Colonic mucosa (tissue), 4 donors: ENCODE results near the gene MTOR. TPM values are rescaled to one million over a fixed set of nuclear protein-coding genes. Genes with fewer than 3 reads are reported as not detected.

ENCODE experiments used
- DNase-seq: peaks from one replicate; pipeline ENCODE4 v3.0.0-alpha.2; 2020
- H3K27ac ChIP-seq: fragments of 200-600 bp; one replicate; pipeline ENCODE4 v1.8.0; 2021
- H3K27me3 ChIP-seq: fragments of 200-600 bp; one replicate; pipeline ENCODE4 v1.8.0; 2021
- H3K36me3 ChIP-seq: fragments of 200-600 bp; one replicate; pipeline ENCODE4 v1.8.0; 2021
- H3K4me1 ChIP-seq: fragments of 200-600 bp; one replicate; pipeline ENCODE4 v1.8.0; 2021; ENCODE audit warnings: mild to moderate bottlenecking
- H3K4me3 ChIP-seq: fragments of 200-600 bp; one replicate; pipeline ENCODE4 v1.8.0; 2021
- H3K9ac ChIP-seq, 2 donors: one replicate each; pipeline ENCODE4 v1.7.0; 2013; ENCODE audit warnings: control low read depth in 2 of 2, low read depth in 2 of 2, low read length in 2 of 2
- H3K9me3 ChIP-seq: fragments of 200-600 bp; one replicate; pipeline ENCODE4 v1.8.0; 2021
- intact Hi-C: fragments of 100-400 bp; cut with DNase I; formaldehyde crosslinking; loops from one replicate; pipeline ENCODE4 v1.14.1; 2022
- total RNA-seq, 2 donors: library from RNA; stranded (reverse); fragmentation: NEBNext Ultra II Directional in 1 of 2; extraction: Animal tissue kit (Norgen Biotek cat#: 25700) in 1 of 2; gene quantifications; one replicate each; pipeline ENCODE4 v1.2.1, GENCODE V29; 2021
- TF ChIP-seq, protein P1 (sequence below): fragments of 200-600 bp; IDR thresholded peaks from one replicate; pipeline ENCODE4 v1.8.0; 2022; ENCODE audit warnings: antibody characterized with exemption, mild to moderate bottlenecking
- donor health status: healthy.
- donor health status: DM: no; HTN: no; CAD: no.
- donor health status: DM: no; HTN: no; CAD: no.

The MTOR gene
- total RNA-seq, 2 donors from 2014 or later = 29.9 to 50.2 TPM

DNA sequence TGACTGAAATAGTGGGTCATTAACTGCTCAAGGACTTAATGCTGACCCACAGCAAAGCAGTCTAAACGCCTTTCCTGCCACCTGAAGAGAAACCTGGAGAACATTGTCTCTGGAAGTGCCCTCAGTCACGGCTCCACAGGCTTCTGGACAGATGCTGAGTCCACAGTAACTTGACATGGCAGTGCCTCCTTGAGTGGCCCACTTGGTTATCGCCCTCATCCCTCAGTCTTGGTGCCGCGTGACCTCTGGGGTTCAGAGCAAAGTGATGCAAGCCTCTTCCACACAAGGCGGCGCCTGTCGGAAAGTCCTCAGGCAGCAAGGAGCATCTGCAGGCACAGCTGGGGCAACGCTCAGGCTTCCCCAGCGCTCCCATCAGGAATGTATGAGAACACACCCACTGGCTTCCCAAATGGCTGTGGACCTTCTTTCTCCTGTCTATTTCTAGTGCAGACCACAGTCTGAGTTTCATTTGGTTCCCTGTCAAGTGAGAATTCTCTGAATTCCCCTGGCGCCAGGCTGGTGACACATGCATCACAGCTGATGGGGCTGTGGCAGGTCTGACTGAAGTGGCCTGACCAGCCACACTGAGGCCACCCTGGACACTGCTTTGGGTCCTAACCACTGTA, 86.2 kb downstream of the MTOR start:
- Histone ChIP-seq H3K9me3 (no peaks in the 10 kb centered on the region), H3K4me1 (no peaks in the 10 kb centered on the region), H3K9ac (no peak overlapping the region), H3K36me3 (no peaks in the 10 kb centered on the region), H3K27ac (no peak overlapping the region), H3K27me3 (no peaks in the 10 kb centered on the region), H3K4me3 (no peak overlapping the region)
- intact Hi-C loops = no loop called here
- TF ChIP-seq, protein P1, sequence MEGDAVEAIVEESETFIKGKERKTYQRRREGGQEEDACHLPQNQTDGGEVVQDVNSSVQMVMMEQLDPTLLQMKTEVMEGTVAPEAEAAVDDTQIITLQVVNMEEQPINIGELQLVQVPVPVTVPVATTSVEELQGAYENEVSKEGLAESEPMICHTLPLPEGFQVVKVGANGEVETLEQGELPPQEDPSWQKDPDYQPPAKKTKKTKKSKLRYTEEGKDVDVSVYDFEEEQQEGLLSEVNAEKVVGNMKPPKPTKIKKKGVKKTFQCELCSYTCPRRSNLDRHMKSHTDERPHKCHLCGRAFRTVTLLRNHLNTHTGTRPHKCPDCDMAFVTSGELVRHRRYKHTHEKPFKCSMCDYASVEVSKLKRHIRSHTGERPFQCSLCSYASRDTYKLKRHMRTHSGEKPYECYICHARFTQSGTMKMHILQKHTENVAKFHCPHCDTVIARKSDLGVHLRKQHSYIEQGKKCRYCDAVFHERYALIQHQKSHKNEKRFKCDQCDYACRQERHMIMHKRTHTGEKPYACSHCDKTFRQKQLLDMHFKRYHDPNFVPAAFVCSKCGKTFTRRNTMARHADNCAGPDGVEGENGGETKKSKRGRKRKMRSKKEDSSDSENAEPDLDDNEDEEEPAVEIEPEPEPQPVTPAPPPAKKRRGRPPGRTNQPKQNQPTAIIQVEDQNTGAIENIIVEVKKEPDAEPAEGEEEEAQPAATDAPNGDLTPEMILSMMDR = no peak
- no peak for DNase-seq

DNA sequence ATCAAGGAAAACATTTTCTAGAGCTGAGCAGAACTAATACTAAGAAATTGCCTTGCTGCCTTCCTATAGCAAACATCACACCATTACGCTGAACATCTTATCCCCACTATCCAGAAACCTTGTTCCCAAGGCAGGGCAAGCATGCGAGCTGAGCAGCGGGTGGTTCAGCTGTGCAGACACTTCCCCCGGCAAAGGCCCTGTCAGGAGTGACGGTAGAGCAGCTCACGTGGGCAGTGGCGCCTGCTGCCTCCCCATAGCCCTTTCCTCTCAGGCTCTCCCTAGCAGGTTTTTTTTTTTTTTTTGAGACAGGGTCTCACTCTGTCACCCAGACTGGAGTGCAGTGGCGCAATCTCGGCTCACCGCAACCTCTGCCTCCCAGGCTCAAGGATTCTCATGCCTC, 86.9 kb downstream of the MTOR start:
- no peaks in the 10 kb centered on the region for H3K4me1 ChIP-seq
- intact Hi-C loops = no loop called here
- no peak overlapping the region for H3K4me3 ChIP-seq
- H3K27me3 ChIP-seq = no peaks in the 10 kb centered on the region
- no peaks in the 10 kb centered on the region for H3K9me3 ChIP-seq
- H3K9ac ChIP-seq = no peak overlapping the region
- no peak for DNase-seq
- H3K27ac ChIP-seq = no peak overlapping the region
- H3K36me3 ChIP-seq = no peaks in the 10 kb centered on the region
- TF ChIP-seq, protein P1 = no peak

DNA sequence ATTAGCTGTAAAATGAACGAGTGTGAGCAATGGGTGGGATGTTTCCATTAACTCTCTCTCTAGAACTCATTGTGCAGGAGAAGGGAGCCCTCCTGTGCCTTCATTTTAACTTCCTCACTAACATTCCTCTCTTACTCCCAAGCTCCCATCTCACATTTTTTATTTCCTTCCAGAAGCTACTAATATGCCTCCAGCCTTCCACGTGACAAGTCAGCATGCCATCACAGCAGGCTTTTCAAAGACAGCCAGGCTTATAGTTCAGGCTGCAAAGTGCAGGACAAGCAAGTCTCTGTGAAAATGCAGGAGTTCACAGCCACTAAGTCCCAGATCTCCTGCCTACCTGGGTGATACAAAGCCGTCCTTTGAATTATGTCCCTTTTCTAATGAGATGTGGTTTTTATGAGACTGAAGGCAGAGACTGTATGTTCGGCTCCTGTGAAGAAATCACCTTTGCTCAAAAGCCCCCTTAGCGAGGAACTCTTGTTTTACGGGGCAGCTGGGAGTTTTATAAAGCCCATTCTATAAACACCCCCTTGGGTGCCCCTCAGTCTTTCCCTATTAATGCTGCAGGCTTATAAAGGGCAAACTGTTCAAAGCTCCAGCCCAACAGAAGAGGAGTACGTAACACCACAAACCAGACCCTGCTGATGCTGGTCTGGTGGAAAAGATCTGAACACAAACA, 87.9 kb downstream of the MTOR start:
- intact Hi-C loops = no loop called here
- no peak overlapping the region for H3K9ac ChIP-seq
- no peak for DNase-seq
- no peak overlapping the region for H3K27ac ChIP-seq
- H3K9me3 ChIP-seq = no peaks in the 10 kb centered on the region
- TF ChIP-seq, protein P1 = no peak
- H3K27me3 ChIP-seq = no peaks in the 10 kb centered on the region
- no peaks in the 10 kb centered on the region for H3K36me3 ChIP-seq
- H3K4me1 ChIP-seq = no peaks in the 10 kb centered on the region
- H3K4me3 ChIP-seq = no peak overlapping the region

DNA sequence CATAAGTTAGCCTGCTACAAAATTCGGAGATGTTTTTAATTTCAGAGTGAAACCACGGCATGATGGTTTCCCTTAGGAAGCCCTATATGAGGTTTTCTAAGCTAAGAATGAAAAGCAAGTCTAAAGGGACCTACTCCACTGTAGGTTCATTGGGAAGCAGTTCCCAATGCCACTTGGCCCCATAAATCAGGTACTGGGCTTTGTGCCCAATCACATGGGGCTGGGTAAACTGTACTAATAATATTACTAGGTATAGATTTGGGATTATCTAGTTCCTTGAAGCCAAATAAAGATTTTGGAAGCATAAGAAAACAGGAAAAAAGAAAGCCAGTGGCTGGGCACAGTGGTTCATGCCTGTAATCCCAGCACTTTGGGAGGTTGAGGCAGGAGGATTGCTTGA, 92.2 kb downstream of the MTOR start:
- Histone ChIP-seq H3K9ac (no peak overlapping the region), H3K4me1 (no peaks in the 10 kb centered on the region), H3K27ac (no peak overlapping the region), H3K9me3 (no peaks in the 10 kb centered on the region), H3K27me3 (no peaks in the 10 kb centered on the region), H3K36me3 (no peaks in the 10 kb centered on the region), H3K4me3 (no peak overlapping the region)
- TF ChIP-seq, protein P1 = no peak
- DNase-seq = no peak
- intact Hi-C loops = no loop called here

DNA sequence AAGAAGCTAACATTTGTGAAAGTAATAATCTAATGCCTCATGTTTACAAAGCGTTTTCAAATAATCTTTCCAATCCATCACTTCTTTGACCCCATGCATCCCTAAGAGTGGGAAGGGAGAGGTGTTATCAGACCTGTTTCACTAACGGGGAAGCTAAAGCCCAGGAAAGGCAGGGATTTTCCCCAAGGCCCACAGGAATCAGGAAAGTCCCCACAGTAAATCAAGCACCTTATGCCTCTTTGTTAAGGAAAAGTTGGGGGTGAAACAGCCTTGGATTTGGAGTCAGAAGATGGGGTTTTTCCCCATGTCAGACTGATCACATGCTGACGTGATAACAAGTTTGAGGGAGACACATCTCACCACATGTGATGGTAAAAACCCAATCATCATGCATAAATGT, 93.1 kb downstream of the MTOR start:
- Histone ChIP-seq H3K4me3 (no peak overlapping the region), H3K27me3 (no peaks in the 10 kb centered on the region), H3K27ac (no peak overlapping the region), H3K36me3 (no peaks in the 10 kb centered on the region), H3K9ac (no peak overlapping the region), H3K9me3 (no peaks in the 10 kb centered on the region), H3K4me1 (no peaks in the 10 kb centered on the region)
- intact Hi-C loops = no loop called here
- no peak for DNase-seq
- TF ChIP-seq, protein P1 = no peak
